Fibroblast of lung (primary cell): ENCODE results near the gene DNAJB2.

ENCODE experiments used
- CTCF ChIP-seq, 2 donors: IDR thresholded peaks in 1 of 2; conservative IDR thresholded peaks in 1 of 2; 1 replicate in 1 of 2; 2 replicates in 1 of 2; pipeline ENCODE4 v1.5.1; 2011 to 2012; ENCODE audit warnings: low read length in 2 of 2, control low read depth in 1 of 2, inconsistent platforms in 1 of 2, low read depth in 1 of 2, mild to moderate bottlenecking in 1 of 2
- EZH2 ChIP-seq: IDR thresholded peaks from 2 replicates; pipeline ENCODE4 v1.5.1; 2012; ENCODE audit warnings: low read length, control low read depth, mild to moderate bottlenecking; ENCODE audit errors: missing control alignments

GRCh38 chr2:219297766-219298456 is 18.7 kb downstream of the DNAJB2 start:
- TF ChIP-seq CTCF (conservative IDR thresholded peaks at IDR 0.05 in 1 of 2, IDR thresholded peaks at IDR 0.05 in 1 of 2; ENCODE audit: low read depth in 1 of 2, low read length in 2 of 2) (peak; percentile 29 to 38), EZH2 (no peak)
